ENCODE results near the gene ELMO1. TPM values are rescaled to one million over a fixed set of nuclear protein-coding genes. Genes with fewer than 3 reads are reported as not detected.

ELMO1 gene
- total RNA-seq, 2 experiments from 2014 or later = 72.8 to 75.3 TPM

DNA sequence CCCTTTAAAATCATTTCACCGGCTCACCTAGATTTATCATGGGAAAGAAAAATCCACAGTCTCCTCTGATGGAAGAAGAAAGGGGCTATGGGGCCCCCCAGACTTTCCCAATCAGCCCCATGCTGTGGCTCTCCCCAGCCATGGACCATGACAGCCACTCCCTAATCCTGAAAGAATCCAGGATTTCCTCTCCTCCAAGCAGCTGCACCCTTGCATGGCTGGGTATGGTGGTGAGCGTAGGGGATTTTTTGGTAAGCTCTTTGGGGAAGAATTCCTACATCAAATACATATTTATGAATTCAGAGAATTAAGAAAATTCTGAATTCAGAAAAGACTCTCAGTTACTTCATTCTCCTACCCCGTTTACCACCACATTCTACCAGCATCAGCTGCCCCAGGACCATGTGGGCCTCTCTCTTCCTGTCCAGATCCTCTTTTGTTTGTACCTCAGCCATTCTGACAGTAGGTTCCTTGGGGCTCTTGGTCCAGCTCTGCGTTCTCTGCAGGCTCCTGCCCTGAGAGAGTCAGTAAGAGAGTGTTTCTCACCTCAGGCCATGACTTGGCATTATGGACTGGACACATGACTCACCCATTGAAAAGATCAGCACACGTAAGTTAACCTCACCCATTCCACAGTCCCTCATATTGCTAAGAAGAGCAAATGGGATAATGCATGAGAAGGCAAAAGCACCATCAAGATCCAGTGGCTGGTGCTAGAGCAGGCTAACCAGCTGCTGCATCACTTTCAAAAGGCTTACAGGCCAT lies 337.8 kb downstream of the ELMO1 start:
- Mint-ChIP-seq H3K27me3 (no peaks in the 10 kb centered on the region), H3K4me3 (no peak overlapping the region), H3K4me1 (ENCODE audit: low read depth) (peaks cover 49% of the 10 kb centered on the region), H3K27ac (no peak overlapping the region), H3K36me3 (ENCODE audit: low read depth) (peaks cover 37% of the 10 kb centered on the region), H3K9me3 (no peaks in the 10 kb centered on the region)
- ATAC-seq (no peak), DNase-seq (no peak)
- ChIA-PET POLR2A (no interaction called here), CTCF (no interaction called here)
- TF ChIP-seq, protein P1, sequence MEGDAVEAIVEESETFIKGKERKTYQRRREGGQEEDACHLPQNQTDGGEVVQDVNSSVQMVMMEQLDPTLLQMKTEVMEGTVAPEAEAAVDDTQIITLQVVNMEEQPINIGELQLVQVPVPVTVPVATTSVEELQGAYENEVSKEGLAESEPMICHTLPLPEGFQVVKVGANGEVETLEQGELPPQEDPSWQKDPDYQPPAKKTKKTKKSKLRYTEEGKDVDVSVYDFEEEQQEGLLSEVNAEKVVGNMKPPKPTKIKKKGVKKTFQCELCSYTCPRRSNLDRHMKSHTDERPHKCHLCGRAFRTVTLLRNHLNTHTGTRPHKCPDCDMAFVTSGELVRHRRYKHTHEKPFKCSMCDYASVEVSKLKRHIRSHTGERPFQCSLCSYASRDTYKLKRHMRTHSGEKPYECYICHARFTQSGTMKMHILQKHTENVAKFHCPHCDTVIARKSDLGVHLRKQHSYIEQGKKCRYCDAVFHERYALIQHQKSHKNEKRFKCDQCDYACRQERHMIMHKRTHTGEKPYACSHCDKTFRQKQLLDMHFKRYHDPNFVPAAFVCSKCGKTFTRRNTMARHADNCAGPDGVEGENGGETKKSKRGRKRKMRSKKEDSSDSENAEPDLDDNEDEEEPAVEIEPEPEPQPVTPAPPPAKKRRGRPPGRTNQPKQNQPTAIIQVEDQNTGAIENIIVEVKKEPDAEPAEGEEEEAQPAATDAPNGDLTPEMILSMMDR (IDR thresholded peaks at IDR 0.05) = no peak
- intact Hi-C loops (cut with micrococcal nuclease) = no loop called here

DNA sequence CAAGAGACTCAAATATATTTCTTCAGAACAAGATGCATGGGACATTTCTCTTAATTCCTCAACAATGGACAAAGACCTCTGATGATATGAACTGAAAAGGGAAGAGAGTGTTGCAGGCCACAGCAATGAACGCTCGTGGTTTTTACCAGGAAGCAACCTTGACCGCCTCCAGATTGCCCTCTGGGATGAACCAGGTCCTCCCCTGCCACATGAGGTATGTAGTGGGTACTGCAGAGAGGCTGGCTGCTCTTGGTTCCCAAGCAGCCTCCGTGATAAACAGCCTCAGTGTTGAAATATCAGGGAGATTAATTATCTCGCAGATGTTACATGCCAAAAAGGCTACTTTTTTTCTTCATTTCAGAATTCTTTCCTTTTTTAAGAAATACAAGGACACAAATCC lies 338.8 kb downstream of the ELMO1 start:
- ChIA-PET CTCF (no interaction called here), POLR2A (no interaction called here)
- Mint-ChIP-seq H3K4me1 (ENCODE audit: low read depth) (peaks cover 48% of the 10 kb centered on the region), H3K9me3 (no peaks in the 10 kb centered on the region), H3K4me3 (no peak overlapping the region), H3K27me3 (no peaks in the 10 kb centered on the region), H3K27ac (no peak overlapping the region), H3K36me3 (ENCODE audit: low read depth) (peaks cover 37% of the 10 kb centered on the region)
- TF ChIP-seq, protein P1 (IDR thresholded peaks at IDR 0.05) = no peak
- intact Hi-C loops (cut with micrococcal nuclease) = no loop called here
- ATAC-seq (no peak), DNase-seq (no peak)

- TF ChIP-seq, protein P1 (IDR thresholded peaks at IDR 0.05) = no peak
- Mint-ChIP-seq H3K27me3 (no peaks in the 10 kb centered on the region), H3K36me3 (ENCODE audit: low read depth) (peaks cover 37% of the 10 kb centered on the region), H3K9me3 (no peaks in the 10 kb centered on the region), H3K4me1 (ENCODE audit: low read depth) (peaks cover 46% of the 10 kb centered on the region), H3K4me3 (no peak overlapping the region), H3K27ac (no peak overlapping the region)
- POLR2A ChIA-PET = no interaction called here
- no peak for ATAC-seq
- CTCF ChIA-PET = no interaction called here
- intact Hi-C loops (cut with micrococcal nuclease) = no loop called here
- no peak for DNase-seq
These were observed 339.5 kb downstream of the ELMO1 start for GRCh38 chr7:37109016-37109683.

GRCh38 chr7:37108615-37109014 lies 340.0 kb downstream of the ELMO1 start:
- Mint-ChIP-seq H3K27ac (no peak overlapping the region), H3K4me3 (no peak overlapping the region), H3K27me3 (no peaks in the 10 kb centered on the region), H3K9me3 (no peaks in the 10 kb centered on the region), H3K4me1 (ENCODE audit: low read depth) (peaks cover 40% of the 10 kb centered on the region), H3K36me3 (ENCODE audit: low read depth) (peaks cover 33% of the 10 kb centered on the region)
- DNase-seq = no peak
- CTCF ChIA-PET = no interaction called here
- TF ChIP-seq, protein P1 (IDR thresholded peaks at IDR 0.05) = no peak
- no peak for ATAC-seq
- POLR2A ChIA-PET = no interaction called here
- intact Hi-C loops (cut with micrococcal nuclease) = no loop called here

DNA sequence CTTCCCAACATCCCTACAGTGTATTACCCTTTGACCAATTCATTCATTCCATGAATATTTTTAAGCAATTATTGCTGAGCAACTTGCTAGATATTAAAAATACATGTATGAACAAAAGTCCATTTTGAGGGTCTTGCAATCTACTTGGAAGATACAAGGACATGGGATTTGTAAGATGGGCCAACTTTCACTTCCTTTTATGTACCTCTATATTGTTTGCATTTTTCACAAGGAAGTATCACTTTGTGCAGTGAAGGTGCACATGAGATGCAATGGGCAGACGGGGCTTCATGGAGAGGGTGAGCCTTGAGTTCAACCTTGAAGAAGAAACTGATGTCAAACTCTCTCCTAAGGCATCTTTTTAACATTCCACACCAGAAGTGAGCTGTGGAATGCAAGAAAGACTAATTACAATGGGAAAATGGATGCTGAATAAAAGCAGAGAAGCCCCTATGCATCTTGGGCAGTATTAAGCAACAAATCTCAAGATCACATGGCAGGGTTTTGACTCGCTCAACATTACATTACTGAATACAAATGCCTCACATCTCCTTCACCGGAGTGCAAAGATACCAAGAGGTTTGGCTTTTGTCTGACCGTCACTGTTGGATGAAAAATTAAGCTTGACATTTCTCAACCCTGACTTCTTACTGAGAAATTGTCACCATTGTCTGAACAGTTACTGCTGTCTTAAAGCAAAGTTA lies 341.5 kb downstream of the ELMO1 start:
- intact Hi-C loops (cut with micrococcal nuclease) = no loop called here
- Mint-ChIP-seq H3K4me3 (no peak overlapping the region), H3K4me1 (ENCODE audit: low read depth) (peaks cover 45% of the 10 kb centered on the region), H3K27ac (no peak overlapping the region), H3K36me3 (ENCODE audit: low read depth) (peaks cover 28% of the 10 kb centered on the region), H3K27me3 (no peaks in the 10 kb centered on the region), H3K9me3 (no peaks in the 10 kb centered on the region)
- ChIA-PET CTCF (no interaction called here), POLR2A (interaction anchor here (1.7 kb wide), 1 partner anchor 27 kb away, joined by 3 read pairs; no protein-coding TSS in a partner anchor)
- ATAC-seq = no peak
- TF ChIP-seq, protein P1 (IDR thresholded peaks at IDR 0.05) = no peak
- DNase-seq = no peak
